CD1c-positive myeloid dendritic cell (primary cell): ENCODE data around the gene TMUB2.
A peak's percentile ranks its signal among the peaks of the same experiment; 100 is the strongest.

ENCODE experiments used
- DNase-seq: peaks from one replicate; pipeline ENCODE4 v3.0.0-alpha.2; 2016; ENCODE audit errors: extremely low spot score

Gene TMUB2

DNA sequence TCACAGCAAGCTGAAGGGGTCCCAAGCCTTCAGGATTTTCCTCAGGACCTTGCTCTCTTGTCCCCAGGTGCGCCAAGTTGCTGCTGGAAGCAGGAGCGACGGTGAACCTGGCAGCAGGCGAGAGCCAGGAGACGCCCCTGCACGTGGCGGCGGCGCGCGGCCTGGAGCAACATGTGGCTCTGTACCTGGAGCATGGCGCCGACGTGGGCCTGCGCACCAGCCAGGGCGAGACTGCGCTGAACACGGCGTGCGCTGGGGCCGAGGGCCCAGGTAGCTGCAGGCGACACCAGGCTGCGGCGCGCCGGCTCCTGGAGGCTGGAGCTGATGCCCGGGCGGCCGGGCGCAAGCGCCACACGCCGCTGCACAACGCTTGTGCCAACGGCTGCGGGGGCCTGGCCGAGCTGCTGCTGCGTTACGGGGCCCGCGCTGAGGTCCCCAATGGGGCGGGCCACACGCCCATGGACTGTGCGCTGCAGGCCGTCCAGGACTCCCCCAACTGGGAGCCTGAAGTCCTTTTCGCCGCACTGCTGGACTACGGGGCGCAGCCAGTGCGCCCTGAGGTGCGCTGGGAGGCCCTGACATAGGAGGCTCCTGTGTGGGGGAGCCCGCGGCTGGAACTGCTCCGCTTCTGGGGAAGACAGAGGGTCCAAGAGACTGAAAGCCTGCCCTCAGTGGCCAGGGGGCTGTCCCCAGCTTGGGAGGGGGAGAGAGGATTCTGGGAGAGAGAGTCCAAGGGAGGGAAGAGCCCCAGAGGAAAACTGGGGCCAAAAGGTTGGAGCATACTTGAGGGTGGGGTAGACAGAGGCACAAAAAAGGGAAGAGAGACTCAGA lies 9.9 kb upstream of the TMUB2 start:
- DNase-seq = no peak

DNA sequence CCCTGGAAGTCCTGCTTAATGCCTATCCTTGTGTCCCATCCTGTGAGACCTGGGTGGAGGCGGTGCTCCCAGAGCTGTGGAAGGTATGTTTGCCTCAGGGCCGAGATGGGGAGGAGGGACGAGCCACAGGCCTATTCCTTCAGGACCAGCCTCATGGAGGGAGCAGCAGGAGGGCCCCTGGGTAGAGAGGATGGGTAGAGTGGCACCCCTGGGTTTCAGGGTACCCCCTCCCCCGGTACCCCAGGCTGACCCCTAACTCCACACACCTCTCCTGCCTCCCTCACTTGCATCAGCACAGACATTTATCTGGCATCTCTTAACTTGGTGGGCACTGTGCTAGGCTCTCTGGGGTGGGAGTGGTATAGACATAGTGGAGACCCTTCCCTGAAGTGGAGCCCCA lies 9.1 kb upstream of the TMUB2 start:
- DNase-seq = no peak

DNA sequence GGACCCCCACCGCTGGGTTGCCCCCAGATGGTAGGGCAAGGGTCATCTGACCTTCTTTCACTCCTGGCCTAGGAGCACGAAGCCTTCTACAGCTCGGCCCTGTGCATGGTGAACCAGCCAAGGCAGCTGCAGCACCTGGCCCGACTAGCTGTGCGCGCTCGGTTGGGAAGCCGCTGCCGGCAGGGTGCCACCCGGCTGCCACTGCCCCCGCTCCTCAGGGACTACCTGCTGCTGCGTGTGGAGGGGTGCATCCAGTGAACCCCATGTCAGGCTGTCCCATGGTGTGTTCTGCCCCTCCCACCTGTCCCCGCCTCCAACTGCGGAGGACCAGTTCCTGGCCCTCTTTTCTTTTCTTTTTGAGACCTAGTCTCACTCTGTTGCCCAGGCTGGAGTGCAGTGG lies 8.6 kb upstream of the TMUB2 start:
- DNase-seq = no peak

DNA sequence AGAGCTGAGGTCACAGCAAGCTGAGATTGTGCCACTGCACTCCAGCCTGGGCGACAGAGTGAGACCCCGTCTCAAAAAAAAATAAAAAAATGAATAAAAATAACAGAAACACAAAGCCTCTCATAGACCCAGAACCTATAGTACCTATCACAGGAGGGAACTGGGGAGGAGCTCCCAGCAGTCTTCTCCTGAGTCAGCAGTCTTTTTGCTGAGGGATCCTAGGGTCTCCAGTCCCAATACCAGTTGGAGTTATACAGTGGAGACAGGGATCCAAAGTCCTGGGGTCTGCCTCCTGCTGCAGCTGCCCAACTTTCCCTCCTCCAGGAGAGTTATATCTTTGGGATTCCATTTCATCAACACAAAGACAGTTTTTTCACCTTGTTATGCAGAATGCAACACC lies 3.7 kb upstream of the TMUB2 start:
- DNase-seq = no peak

DNA sequence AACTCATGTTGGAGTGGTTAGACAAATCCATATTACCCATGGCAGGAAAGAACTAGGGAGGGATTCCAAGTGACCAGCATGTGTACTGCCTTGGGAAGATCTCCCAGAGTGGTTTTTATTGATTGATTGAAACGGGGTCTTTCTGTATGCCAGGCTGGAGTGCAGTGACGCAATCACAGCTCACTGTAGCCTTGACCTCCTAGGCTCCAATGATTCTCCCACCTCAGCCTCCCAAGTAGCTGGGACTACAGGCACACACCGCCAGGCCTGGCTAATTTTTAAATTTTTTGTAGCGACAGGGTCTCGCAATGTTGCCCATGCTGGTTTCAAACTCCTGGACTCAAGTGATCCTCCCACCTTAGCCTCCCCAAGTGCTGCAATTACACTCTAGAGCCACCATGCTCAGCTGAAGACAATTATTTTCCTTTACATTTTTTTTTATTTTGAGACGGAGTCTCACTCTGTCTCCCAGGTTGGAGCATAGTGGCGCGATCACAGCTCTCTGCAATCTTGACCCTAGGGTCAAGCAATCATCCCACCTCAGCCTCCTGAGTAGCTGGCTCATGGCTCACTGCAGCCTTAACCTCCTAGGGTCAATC lies 2.5 kb upstream of the TMUB2 start:
- DNase-seq = no peak

DNA sequence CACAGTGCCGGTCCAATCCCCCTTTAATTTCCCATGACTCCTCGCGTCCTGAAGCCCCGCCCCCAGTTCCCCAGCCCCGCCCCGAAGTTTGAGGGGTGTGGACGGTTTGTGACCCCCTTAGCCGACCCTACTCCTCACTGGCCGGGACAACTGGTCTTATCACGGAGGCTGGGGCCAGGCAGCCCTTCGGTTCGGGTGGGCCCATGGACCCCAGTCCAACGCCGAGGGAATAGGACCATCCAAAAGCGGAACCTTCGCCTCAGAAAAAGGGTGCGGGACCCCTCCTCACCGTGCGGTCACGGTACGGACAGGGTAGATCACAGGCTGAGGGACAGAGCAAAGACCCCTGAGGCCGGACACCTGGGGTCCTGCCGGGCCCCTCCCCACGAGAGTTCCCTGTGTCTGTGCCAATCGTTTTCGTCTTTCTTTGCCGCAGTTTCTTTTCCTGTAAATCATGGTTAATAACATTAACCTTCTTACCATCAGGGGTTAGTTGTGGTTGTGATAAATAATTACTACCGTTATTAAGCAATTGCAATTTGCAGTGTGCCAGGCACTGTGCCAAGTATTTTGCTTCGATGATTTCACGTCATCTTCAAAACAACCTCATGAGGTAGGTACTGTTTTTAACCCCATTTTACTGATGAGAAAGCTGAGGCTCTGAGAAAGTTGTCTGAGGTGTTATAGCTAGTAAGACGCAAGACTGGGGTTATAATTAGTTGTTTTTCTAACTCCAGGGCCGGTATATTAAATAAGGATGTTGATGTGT lies 543 bp downstream of the TMUB2 start:
- DNase-seq = peak; percentile 29

DNA sequence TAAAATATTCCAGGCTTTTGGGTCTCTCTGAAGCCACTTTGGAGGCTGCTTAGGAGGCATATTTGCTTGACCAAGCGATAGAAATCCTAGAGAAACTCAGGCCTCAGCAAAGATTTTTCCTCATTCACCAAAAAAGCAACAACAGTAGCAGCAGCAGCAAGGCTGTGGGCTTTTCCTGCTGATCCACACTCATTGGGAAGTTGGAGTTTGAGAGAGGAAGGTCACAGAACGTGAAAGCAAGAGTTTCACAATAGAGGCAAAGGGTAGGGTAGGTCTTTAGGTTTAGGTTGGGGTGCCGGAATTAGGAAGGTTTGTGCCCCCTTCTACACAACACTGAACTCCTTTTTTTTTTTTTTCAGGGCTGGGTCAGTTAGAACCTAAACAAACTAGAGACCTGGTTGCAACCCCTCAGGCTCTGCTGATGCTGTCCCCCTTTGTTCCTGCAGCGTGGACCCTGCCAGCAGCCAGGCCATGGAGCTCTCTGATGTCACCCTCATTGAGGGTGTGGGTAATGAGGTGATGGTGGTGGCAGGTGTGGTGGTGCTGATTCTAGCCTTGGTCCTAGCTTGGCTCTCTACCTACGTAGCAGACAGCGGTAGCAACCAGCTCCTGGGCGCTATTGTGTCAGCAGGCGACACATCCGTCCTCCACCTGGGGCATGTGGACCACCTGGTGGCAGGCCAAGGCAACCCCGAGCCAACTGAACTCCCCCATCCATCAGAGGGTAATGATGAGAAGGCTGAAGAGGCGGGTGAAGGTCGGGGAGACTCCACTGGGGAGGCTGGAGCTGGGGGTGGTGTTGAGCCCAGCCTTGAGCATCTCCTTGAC lies 2.0 kb downstream of the TMUB2 start:
- peak; percentile 30 for DNase-seq

DNA sequence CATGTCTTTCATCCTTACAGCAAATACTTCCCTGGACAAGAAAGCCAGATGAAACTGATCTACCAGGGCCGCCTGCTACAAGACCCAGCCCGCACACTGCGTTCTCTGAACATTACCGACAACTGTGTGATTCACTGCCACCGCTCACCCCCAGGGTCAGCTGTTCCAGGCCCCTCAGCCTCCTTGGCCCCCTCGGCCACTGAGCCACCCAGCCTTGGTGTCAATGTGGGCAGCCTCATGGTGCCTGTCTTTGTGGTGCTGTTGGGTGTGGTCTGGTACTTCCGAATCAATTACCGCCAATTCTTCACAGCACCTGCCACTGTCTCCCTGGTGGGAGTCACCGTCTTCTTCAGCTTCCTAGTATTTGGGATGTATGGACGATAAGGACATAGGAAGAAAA lies 3.7 kb downstream of the TMUB2 start:
- no peak for DNase-seq

DNA sequence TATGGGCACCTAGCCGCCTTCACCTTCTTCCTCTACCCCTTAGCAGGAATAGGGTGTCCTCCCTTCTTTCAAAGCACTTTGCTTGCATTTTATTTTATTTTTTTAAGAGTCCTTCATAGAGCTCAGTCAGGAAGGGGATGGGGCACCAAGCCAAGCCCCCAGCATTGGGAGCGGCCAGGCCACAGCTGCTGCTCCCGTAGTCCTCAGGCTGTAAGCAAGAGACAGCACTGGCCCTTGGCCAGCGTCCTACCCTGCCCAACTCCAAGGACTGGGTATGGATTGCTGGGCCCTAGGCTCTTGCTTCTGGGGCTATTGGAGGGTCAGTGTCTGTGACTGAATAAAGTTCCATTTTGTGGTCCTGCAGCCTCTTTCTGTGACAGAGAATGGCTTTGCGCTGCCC lies 4.6 kb downstream of the TMUB2 start:
- DNase-seq = no peak

DNA sequence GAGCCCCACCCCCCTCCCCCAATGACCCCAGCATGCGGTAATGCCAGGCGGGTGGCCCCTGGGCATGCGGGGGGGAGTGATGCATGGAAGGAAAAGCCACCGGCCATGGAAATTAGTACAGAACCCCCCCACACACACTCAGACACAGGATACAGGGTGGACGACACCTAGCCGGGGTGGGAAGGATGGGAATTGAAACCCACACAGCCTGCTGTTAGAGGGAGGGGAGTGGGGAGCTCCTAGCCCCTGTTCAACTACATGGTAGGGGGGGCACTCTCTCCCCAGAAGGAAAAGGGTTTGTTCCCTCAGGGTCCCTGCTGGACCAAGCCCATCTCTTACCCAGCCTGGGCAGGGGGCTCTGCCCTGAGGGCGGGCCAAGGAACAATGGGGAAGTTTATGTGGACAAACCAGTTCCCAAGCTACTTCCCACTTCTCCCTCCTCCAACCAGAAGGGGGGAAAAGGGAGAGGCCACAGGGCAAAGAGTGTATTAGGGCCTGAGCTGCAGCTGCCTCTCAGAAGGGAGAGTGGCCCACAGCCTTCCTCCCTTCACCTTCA lies 5.2 kb downstream of the TMUB2 start:
- peak; percentile 32 for DNase-seq

DNA sequence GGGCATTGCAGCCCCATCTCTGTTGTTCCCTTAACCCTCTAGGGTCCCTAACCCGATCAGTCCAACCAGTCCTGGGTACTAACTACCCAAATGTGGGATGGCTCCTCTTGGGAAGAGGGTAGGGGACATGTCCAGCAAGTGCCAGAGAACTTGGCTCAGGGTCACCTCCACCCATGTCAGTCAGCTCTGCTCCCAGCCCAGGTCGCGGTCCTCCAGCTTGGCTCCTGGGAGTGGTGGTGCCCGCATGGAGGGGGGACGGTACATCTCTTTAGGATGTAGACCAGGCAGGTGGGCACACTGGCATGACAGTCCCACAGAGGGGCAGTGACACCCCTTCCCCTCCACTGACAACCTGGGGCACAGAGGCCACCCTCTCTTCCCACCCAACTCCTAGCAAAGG lies 6.0 kb downstream of the TMUB2 start:
- DNase-seq = no peak

DNA sequence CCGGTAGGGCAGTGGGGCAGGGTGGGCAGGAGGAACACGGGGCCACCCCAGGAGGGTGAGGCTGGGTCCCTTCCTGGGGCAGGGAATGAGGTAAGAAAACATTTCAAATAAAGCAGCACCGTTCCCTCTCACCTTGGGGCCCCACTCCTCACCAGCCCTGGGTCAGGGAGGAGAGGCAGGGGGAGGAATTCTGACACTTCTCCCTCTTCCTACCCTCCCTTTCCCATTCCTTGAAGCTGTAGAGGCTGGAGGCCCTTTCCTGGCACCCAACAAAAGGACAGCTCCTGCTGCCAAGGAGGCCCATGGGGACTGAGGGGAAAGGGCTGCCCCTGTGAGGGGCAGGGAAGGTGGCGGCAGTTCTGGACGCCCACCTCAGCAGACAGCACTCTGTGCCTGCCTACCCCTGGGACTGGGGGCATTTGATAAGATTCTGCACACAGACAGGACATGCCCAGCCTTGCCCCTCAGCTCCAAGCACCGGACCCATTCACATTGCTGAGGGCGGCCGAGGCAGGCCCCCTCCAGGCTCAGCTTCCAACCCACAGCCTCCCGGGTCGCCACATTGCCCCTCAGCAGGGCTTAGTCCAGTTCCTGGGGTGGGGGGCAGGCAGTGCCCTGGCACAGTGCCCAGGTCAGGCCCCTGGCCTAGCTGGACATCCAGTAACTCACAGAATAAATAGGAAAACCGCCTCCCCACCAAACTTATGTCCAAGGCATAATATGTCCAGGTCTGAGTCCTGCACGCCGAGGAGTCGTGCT lies 6.7 kb downstream of the TMUB2 start:
- no peak for DNase-seq

DNA sequence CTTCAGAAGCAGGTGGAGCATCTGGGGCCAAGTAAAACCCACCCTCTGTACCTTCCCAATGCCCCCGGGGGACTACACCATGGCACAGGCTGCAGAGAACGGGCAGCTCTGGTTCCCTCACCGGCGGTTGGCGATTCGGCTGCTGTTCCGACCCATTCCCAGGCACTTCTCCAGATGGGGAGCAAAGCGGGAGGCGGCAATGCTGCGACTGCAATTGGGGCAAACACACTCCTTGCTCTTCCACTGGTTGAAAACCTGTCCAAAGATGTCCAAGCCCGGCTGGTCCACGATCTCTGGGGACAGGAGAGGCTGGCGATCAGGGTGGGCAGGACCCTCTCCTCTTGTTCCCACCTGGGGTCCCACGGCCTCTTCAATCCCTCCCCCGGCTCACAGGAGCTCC lies 10.3 kb downstream of the TMUB2 start:
- DNase-seq = no peak

DNA sequence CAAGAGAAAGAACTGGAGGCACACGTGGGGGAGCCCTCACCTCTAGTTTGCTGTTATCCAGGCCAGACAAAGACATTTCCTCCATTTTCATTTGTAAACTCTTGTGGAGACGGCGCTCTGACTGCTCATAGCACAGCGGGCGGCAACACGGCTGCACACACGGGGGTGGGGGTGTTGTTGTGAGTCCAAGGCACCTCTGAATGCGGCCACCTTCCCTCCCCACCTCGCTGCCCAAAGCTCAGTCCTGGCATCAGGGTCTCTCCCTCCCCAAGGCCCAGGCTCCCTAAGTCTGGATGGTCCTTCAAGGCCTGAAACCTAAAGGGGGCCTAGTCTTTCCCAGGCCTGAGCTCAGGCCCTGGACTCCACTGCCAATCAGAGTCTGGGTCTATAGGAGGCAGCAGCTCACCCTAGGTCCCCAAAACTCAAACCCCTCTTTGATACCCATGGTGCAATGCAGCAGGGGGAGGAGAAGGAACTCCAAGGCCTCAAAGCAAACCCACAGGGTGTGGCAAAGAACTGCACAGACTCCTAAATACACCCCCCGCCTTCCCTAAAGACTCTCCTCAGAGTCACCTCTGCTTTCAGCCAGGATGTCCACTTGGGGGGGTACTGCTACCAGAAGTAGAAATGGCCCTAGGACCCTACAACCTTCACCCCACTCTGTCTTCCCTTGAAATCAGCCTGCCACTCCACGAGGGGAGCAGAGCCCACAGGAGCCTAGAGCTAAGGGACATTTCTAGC lies 11.4 kb downstream of the TMUB2 start:
- peak; percentile 53 for DNase-seq

DNA sequence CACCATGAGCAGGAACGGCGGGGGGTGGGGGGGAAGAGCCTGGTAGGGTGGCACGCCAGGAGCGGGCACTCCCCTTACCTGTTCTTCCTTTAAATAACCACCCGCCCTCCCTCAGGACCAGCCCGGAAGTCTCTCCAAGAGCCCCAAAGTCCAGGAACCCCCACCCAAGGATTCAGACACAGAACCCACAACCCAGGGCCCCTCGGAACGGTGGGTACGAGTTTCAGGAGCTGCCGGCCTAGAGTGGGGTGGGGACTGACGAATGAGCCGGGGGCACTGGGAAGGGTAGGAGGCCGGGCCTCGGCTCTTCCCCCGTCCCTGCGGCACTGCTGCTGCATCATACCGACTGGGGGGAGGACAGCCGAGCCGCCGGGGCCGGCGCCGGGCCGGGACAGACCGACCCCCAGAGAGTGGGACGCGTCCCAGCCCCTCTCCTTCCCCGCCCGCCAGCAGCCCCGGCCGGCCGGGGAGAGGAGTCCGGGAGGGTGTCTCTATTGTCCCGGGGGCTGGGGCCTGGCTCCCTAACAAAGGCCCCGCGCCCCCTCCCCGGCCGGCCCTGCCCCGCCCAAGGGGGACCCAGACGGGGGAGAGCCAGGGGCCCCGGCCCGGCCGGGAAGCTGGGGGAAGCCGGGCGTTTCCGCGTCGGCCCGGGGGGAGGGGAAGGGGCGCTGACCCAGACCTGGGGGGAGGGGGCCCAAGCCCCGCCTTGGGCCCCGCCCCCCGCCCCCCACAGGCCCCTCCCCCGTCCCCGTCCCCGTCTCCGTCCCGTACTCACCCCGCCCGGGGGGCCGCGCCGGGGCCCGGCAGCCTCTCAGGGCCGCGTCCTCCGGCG lies 12.2 kb downstream of the TMUB2 start:
- peak; percentile 46 for DNase-seq

DNA sequence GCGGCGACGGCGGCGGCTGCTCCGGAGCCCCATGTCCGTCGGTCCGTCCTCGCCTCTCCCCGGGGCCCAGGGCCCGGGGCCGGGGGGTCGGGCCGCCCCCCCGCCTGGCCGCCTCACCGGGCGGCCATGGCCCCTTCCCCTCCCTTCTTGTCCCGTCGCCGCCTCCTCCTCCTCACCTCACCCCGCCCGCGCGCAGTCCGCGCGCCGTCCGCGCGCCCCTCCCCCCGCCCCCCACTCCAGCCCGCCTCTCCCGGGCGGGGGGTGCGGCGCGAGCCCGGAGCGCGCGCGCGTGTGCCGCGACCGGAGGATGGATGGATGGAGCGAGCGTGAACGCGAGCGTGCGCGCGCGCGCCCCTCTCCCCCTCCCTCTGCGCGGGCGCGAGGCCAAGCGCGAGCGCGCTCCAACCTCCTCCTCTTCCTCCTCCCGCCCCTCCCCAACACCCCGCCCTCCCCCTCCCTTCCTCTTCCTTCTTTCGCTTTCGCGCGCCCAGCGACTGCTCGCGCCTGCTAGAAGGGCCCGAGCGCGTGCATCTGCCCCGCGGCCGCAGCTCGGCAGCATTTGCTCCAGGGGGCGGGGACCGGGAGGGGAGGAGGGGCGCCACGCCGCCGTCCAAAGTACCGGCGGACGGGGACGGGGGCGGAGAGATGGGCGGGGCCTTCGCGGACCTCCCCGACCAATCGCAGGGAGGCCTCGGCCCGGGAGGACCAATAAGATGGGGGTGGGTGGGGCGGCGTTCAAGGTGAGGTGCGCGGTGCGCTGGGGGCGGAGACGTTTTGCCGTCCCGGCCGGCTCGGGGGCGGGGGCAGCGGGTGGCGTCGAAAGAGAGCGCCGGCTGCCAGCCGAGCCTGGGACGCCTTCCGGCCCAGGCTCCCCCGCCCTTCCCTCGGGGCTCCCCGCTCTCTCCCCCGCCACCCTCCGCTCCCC lies 13.0 kb downstream of the TMUB2 start, which contains the start of gene ATXN7L3:
Gene ATXN7L3, minus strand, starts transcription at position 332 of the 925 bp plus-strand sequence. CDS start 1,814 bp downstream, outside the sequence.
- DNase-seq = peak; percentile 99

DNA sequence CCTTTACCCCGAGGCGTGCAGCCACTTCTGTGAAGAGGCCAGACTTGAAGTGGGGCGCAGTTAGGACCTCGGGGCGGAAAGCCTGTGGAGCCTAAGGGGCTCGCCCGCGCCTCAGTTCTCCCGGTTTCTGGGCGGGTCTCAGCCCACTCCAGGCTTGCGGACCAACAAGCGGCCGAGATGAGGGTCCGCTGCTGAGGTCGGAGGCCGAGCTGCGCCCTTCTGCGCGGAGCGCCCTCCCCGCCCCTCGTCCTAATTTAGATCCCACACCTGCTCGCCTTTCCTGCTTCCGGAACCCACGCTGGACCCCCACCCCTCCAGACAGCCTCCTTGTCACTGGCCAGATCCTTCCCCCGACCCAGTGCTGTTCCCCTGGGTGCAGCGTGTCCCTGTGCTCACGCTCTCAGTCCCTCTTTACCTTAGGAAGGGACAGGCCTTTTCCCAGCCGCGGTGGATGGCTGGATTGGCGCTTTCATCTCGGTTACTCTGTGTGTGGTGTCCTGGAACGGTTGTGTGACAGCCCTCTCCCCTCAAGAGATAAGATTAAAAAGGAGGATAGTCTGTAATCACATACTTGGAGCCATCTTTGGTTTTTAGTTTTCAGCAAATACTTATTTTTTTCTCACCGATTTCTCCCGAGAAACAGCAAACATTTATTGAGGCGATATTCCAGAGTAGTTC lies 13.8 kb downstream of the TMUB2 start:
- no peak for DNase-seq
